GM12892 (cell line): ENCODE results near the gene PRM3.

Experiments
- POLR2A ChIP-seq: IDR thresholded peaks from 2 replicates; pipeline ENCODE4 v1.6.1; 2011; ENCODE audit warnings: low read depth, low read length, control low read depth
- TAF1 ChIP-seq: IDR thresholded peaks from 2 replicates; pipeline ENCODE4 v1.6.1; 2011; ENCODE audit warnings: low read depth, mild to moderate bottlenecking, control low read depth, low read length, borderline replicate concordance

- TF ChIP-seq TAF1 (no peak), POLR2A (no peak; the same call in none of the 2 replicates)
Measured at GRCh38 chr16:11225677-11226549, 47.5 kb downstream of the PRM3 start.
